ENCODE data around the gene THOC7.

The THOC7 gene

GRCh38 chr3:63863150-63864007 is at the start of gene THOC7, which contains the start of gene ATXN7:
THOC7 (minus strand) TSS chr3:63863805; CDS start chr3:63863790, 15 bp downstream.
ATXN7 (plus strand) TSS chr3:63863867; CDS start chr3:63912599, 48,732 bp downstream.
- DNase-seq: peak; percentile 9

GRCh38 chr3:63912768-63913588 is 49.4 kb upstream of the THOC7 start:
- no peak for DNase-seq

GRCh38 chr3:63911873-63912767 is 48.5 kb upstream of the THOC7 start, which contains the start of gene SCAANT1:
SCAANT1 (minus strand) TSS chr3:63912383.
- peak; percentile 29 for DNase-seq

- DNase-seq: no peak
These were observed 47.9 kb upstream of the THOC7 start for GRCh38 chr3:63911509-63911872.

- DNase-seq: no peak
These were observed 47.3 kb upstream of the THOC7 start for GRCh38 chr3:63910891-63911290.

GRCh38 chr3:63910001-63910400 is 46.4 kb upstream of the THOC7 start:
- DNase-seq: no peak

GRCh38 chr3:63909431-63909830 is 45.8 kb upstream of the THOC7 start:
- no peak for DNase-seq

GRCh38 chr3:63908776-63909175 is 45.2 kb upstream of the THOC7 start:
- DNase-seq: no peak

- no peak for DNase-seq
These were observed 44.6 kb upstream of the THOC7 start for GRCh38 chr3:63908081-63908736.

- no peak for DNase-seq
These were observed 42.4 kb upstream of the THOC7 start for GRCh38 chr3:63905731-63906620.

GRCh38 chr3:63900459-63900858 is 36.9 kb upstream of the THOC7 start:
- DNase-seq: peak; percentile 79

- no peak for DNase-seq
These were observed 36.4 kb upstream of the THOC7 start for GRCh38 chr3:63900010-63900409.

- DNase-seq: no peak
These were observed 32.9 kb upstream of the THOC7 start for GRCh38 chr3:63896332-63897030.

- no peak for DNase-seq
These were observed 32.0 kb upstream of the THOC7 start for GRCh38 chr3:63895422-63896189.

GRCh38 chr3:63892773-63893352 is 29.3 kb upstream of the THOC7 start:
- DNase-seq: no peak

GRCh38 chr3:63891518-63891917 is 27.9 kb upstream of the THOC7 start:
- no peak for DNase-seq

GRCh38 chr3:63886858-63887257 is 23.3 kb upstream of the THOC7 start:
- no peak for DNase-seq

- no peak for DNase-seq
These were observed 17.0 kb upstream of the THOC7 start for GRCh38 chr3:63880653-63881052.

- no peak for DNase-seq
These were observed 14.9 kb upstream of the THOC7 start for GRCh38 chr3:63878394-63879060.
